ENCODE measurements around the gene ALPL.

DNA sequence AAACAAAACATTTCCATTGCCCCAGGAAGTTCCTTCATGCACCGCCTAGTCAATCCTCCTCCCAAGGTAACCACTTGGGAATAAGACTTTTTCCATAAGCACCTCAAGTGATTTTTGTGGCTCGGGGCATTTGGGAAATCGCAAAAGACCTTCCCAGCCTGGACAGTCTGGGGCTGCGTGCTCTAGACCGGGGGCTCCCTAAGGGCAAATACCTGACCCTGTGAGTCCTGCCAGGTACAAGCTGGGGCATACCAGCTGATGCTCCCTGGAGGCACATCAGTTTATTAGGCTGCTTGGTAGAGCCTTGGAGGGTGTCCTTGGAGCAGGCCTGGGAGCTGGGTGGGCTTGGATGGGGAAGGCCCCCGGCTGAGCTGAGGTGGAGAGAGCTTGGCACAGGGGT lies 34.4 kb downstream of the ALPL start:
- TF ChIP-seq, protein P1, sequence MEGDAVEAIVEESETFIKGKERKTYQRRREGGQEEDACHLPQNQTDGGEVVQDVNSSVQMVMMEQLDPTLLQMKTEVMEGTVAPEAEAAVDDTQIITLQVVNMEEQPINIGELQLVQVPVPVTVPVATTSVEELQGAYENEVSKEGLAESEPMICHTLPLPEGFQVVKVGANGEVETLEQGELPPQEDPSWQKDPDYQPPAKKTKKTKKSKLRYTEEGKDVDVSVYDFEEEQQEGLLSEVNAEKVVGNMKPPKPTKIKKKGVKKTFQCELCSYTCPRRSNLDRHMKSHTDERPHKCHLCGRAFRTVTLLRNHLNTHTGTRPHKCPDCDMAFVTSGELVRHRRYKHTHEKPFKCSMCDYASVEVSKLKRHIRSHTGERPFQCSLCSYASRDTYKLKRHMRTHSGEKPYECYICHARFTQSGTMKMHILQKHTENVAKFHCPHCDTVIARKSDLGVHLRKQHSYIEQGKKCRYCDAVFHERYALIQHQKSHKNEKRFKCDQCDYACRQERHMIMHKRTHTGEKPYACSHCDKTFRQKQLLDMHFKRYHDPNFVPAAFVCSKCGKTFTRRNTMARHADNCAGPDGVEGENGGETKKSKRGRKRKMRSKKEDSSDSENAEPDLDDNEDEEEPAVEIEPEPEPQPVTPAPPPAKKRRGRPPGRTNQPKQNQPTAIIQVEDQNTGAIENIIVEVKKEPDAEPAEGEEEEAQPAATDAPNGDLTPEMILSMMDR (conservative IDR thresholded peaks at IDR 0.05), result no peak
- TF ChIP-seq EZH2 (IDR thresholded peaks at IDR 0.05; ENCODE audit: low read depth), result no peak
